Large intestine (tissue), 3 donors: ENCODE measurements around the gene HIVEP3. TPM values are rescaled to one million over a fixed set of nuclear protein-coding genes. Genes with fewer than 3 reads are reported as not detected.

Experiments used
- DNase-seq, 2 donors: peaks; one replicate each; pipeline versions ENCODE4 v3.0.0 to v3.0.0-alpha.2; 2013
- H3K27ac ChIP-seq: one replicate; pipeline ENCODE4 v1.5.1; 2013; ENCODE audit warnings: low read length
- H3K27me3 ChIP-seq: 2 replicates; pipeline ENCODE4 v1.6.1; 2013; ENCODE audit warnings: low read length; ENCODE audit not compliant: control insufficient read depth, insufficient read depth
- H3K36me3 ChIP-seq: 2 replicates; pipeline ENCODE4 v1.6.1; 2013; ENCODE audit warnings: low read length; ENCODE audit not compliant: control insufficient read depth, insufficient read depth
- H3K4me1 ChIP-seq: one replicate; pipeline ENCODE4 v1.6.1; 2013; ENCODE audit warnings: low read length; ENCODE audit not compliant: control insufficient read depth, insufficient read depth
- H3K4me3 ChIP-seq: one replicate; pipeline ENCODE4 v1.5.1; 2013; ENCODE audit warnings: low read length
- H3K9me3 ChIP-seq: one replicate; pipeline ENCODE4 v1.6.1; 2013; ENCODE audit warnings: mild to moderate bottlenecking, low read depth, low read length, moderate library complexity; ENCODE audit not compliant: control insufficient read depth
- WGBS: methylation state at CpG from one replicate; pipeline ENCODE4 v1.1.5; 2013; ENCODE audit warnings: low lambda C conversion rate; ENCODE audit not compliant: insufficient coverage; 5-methylcytosine and 5-hydroxymethylcytosine counted together
- polyA plus RNA-seq: library from polyadenylated mRNA; unstranded; fragments of 120-200 nt; gene quantifications from one replicate; pipeline ENCODE4 v1.2.1, GENCODE V29; 2013

The HIVEP3 gene
- polyA plus RNA-seq, 1 donor: 2.6 TPM

DNA sequence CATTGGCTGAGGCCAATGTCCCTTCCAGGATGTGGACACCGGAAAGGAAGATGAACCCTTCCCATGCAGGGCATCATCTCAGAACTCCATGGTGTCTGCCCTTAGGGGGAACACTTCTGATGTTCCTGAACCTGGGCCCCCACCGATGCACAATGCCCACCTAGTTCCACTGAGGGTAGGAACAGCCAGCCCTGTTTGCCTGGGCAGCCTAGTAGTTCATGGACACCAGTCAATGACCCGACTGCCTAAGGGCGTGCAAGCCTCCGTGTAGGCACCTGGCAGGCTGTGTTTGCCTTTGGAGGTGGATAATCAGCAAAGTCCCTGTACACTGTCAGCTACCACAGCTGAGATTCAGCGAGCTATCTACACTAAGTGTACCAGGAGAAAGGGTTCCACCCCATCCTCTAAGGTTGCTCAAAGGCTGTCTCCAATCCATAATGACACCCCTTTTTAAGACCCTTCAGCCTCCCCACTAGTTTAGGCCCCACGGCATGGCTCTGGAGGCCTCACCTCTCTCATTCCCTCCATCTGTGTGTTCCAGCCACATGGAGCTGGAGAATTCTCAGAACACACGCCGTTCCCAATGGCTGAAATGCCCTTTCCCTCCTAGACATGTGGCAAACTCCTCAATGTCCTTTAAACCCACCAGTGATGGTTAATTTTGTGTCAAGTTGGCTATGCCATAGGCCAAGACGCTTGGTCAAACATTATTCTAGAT is 309.4 kb downstream of the HIVEP3 start:
- DNase-seq: no peak
- Histone ChIP-seq H3K4me1 (no peaks in the 10 kb centered on the region), H3K36me3 (no peaks in the 10 kb centered on the region), H3K27ac (no peak overlapping the region), H3K4me3 (no peak overlapping the region), H3K27me3 (peaks cover 2% of the 10 kb centered on the region), H3K9me3 (no peaks in the 10 kb centered on the region)
- WGBS: no CpG with 5 or more reads among the region's 10 CpGs

- no CpG with 5 or more reads among the region's 4 CpGs for WGBS
- no peaks in the 10 kb centered on the region for H3K4me1 ChIP-seq
- no peak overlapping the region for H3K27ac ChIP-seq
- DNase-seq: peak; percentile 5 to 9
- H3K4me3 ChIP-seq: no peak overlapping the region
- no peaks in the 10 kb centered on the region for H3K36me3 ChIP-seq
- H3K27me3 ChIP-seq: peaks cover 2% of the 10 kb centered on the region
- no peaks in the 10 kb centered on the region for H3K9me3 ChIP-seq
These were observed 310.5 kb downstream of the HIVEP3 start for GRCh38 chr1:41608211-41608610.

DNA sequence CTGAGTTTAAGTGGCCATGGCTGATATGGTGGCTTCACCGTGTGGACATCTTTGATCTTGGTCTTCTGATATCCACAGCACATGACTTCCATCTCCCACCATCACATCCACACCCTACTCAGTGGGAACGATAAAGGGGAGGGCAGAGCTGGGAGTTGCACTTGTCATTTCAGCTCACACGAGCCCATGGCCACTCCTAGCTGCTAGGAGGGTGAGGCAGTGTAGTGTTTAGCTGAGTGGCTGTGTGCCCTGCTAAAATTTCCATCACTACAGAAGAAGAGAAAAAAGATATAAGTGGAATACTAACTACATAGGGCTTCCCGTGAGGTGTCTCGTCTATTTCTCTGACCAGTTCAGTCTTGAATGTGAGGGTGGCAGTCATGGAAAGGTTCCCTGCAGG is 310.9 kb downstream of the HIVEP3 start:
- no peaks in the 10 kb centered on the region for H3K4me1 ChIP-seq

DNA sequence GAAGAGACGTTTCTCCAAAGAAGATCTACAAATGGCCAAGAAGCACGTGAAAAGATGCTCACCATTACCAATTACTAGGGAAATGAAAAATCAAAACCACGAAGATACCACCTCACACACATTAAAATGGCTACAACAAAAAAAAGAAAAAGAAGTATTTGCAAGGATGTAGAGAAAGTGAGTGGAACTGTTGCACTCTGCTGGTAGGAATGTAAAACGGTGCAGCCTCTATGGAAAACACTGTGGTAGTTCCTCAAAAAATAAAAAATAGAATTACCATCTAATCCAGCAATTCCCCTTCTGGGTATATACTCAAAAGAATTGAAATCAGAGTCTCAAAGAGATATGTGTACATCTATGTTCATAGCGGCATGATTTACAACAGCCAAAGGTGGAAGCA is 318.8 kb downstream of the HIVEP3 start:
- H3K9me3 ChIP-seq: no peaks in the 10 kb centered on the region
- H3K36me3 ChIP-seq: no peaks in the 10 kb centered on the region
- no peak for DNase-seq
- 64% methylated on average over 4 of the region's 5 CpGs for WGBS
- H3K27ac ChIP-seq: no peak overlapping the region
- no peaks in the 10 kb centered on the region for H3K4me1 ChIP-seq
- no peak overlapping the region for H3K4me3 ChIP-seq
- no peaks in the 10 kb centered on the region for H3K27me3 ChIP-seq

More for the DNA sequence above, 310.9 kb downstream of the HIVEP3 start:
- no peaks in the 10 kb centered on the region for H3K36me3 ChIP-seq
- H3K27me3 ChIP-seq: peaks cover under 1% of the 10 kb centered on the region
- DNase-seq: no peak
- no peak overlapping the region for H3K27ac ChIP-seq
- no peak overlapping the region for H3K4me3 ChIP-seq
- no CpG with 5 or more reads among the region's 5 CpGs for WGBS
- no peaks in the 10 kb centered on the region for H3K9me3 ChIP-seq

- WGBS: 80% methylated on average over 1 of the region's 3 CpGs
- no peaks in the 10 kb centered on the region for H3K9me3 ChIP-seq
- H3K36me3 ChIP-seq: no peaks in the 10 kb centered on the region
- no peak overlapping the region for H3K4me3 ChIP-seq
- H3K27ac ChIP-seq: no peak overlapping the region
- H3K4me1 ChIP-seq: no peaks in the 10 kb centered on the region
- H3K27me3 ChIP-seq: no peaks in the 10 kb centered on the region
- no peak for DNase-seq
These were observed 320.4 kb downstream of the HIVEP3 start for GRCh38 chr1:41598325-41598724.

- DNase-seq: no peak
- Histone ChIP-seq H3K36me3 (no peaks in the 10 kb centered on the region), H3K4me3 (no peak overlapping the region), H3K9me3 (no peaks in the 10 kb centered on the region), H3K27ac (no peak overlapping the region), H3K27me3 (no peaks in the 10 kb centered on the region), H3K4me1 (no peaks in the 10 kb centered on the region)
- 94% methylated on average over 2 of the region's 5 CpGs for WGBS
These were observed 326.1 kb downstream of the HIVEP3 start for GRCh38 chr1:41592451-41593125.

GRCh38 chr1:41591891-41592290 is 326.8 kb downstream of the HIVEP3 start:
- H3K4me3 ChIP-seq: no peak overlapping the region
- no peaks in the 10 kb centered on the region for H3K27me3 ChIP-seq
- no peaks in the 10 kb centered on the region for H3K9me3 ChIP-seq
- whole genome bisulfite sequencing: no CpG with 5 or more reads among the region's 6 CpGs
- DNase-seq: no peak
- H3K4me1 ChIP-seq: no peaks in the 10 kb centered on the region
- no peaks in the 10 kb centered on the region for H3K36me3 ChIP-seq
- no peak overlapping the region for H3K27ac ChIP-seq

DNA sequence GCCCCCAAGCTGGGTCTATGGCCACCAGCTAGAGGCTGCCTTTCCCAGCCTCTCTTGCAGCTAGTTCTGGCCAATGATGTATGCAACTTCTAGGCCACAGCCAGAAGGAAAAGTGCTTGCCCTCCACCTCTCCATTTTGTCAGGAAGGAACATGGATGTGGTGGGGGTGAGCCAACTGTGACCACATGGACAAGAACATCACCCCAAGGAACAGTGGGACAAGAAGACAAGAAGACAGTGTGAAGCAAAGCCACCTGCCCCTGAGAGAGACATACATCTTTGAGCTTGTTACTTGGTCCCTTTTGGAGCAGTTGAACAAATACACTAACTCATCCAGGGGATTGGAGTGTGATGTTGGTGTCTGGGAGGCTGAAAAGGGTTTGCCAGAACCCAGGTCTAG is 328.4 kb downstream of the HIVEP3 start:
- DNase-seq: no peak
- no peak overlapping the region for H3K27ac ChIP-seq

DNA sequence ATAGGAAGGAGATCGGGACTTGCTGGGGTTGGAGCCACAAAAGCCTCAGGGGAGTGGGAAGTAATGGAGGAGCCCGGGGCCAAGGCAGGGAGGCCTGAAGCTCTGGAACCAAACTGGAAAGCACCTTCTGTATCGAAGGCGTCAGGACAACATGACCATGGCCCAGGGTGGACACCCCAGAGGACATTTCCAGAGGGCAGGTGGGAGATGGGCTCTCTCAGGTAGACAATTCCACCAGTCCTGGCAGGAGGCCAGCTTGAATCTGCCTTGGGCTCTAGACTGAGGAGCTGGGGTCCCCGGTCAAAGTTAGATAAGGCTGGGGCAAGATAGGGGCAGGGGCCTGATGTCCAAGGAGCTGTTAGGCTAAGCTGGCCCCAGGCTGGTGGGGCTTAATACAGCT is 329.3 kb downstream of the HIVEP3 start:
- no CpG with 5 or more reads among the region's 5 CpGs for WGBS
- Histone ChIP-seq H3K4me1 (no peaks in the 10 kb centered on the region), H3K9me3 (no peaks in the 10 kb centered on the region), H3K27ac (no peak overlapping the region), H3K27me3 (no peaks in the 10 kb centered on the region), H3K4me3 (no peak overlapping the region), H3K36me3 (no peaks in the 10 kb centered on the region)
- DNase-seq: no peak

More for the DNA sequence above, 328.4 kb downstream of the HIVEP3 start:
- Histone ChIP-seq H3K4me1 (no peaks in the 10 kb centered on the region), H3K4me3 (no peak overlapping the region), H3K9me3 (no peaks in the 10 kb centered on the region), H3K27me3 (no peaks in the 10 kb centered on the region), H3K36me3 (no peaks in the 10 kb centered on the region)

DNA sequence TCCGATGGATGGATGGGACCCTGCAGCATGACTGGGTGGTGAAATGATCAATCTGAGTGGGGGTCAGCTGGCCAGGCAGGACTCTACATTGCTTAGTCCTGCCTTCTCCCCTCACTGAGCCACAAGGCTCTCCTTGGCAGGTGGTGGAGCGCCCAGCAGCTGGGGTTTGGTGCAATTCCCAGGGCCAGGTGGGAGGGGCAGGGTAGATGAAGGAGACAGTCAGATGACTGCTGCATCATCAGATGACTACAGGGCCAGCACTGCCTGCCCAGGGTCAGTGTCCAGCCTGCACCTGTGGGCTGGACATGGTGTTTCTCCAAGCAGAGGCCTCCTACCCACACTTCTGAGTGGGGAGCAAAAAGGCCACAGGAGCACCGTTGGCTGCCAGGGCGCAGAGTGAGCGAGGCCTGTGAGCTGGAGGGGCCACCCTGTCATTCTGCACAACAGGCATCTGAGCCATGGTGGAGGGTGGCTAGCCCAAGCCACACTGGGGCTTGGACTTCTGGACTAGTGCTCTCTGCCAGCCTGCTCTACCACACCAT is 330.3 kb downstream of the HIVEP3 start:
- H3K4me3 ChIP-seq: no peak overlapping the region
- H3K4me1 ChIP-seq: no peaks in the 10 kb centered on the region
- H3K27ac ChIP-seq: no peak overlapping the region
- H3K36me3 ChIP-seq: no peaks in the 10 kb centered on the region
- no peak for DNase-seq
- WGBS: no CpG with 5 or more reads among the region's 5 CpGs
- no peaks in the 10 kb centered on the region for H3K27me3 ChIP-seq
- no peaks in the 10 kb centered on the region for H3K9me3 ChIP-seq
